GM19025 (cell line): ENCODE data around the gene PCSK5.
"Not testable (repeated sequence)": the region's sequence is repeated elsewhere in the genome, so short reads cannot be mapped to it uniquely, and the experiment has no call there.

ENCODE experiments used
- ATAC-seq: cut with Tn5 transposase; IDR thresholded peaks from one replicate; pipeline ENCODE4 v1.9.1; 2021; ENCODE audit warnings: mild to moderate bottlenecking, low read depth, moderate library complexity; ENCODE audit not compliant: unreplicated experiment

PCSK5 gene

GRCh38 chr9:76044266-76044819 is 153.9 kb downstream of the PCSK5 start:
- no peak for ATAC-seq

DNA sequence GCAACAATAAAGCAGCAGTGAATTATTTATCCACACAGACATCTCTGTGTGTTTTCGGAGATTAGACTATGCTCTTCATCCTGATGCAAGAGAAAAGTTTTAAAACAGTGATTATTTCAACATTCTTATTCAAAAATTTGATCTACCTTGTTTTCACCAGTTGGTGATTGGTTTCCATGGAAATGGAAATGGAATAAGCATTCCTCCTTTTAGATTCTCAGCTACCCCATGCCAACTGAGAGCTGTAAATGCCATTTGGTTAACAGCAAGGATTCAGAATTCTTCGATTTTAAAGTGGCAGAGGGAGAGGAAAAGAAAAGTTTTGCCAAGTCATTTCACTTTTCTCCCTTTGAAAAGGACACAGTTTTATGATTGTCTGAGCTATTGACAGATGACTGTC is 154.7 kb downstream of the PCSK5 start:
- ATAC-seq = no peak

GRCh38 chr9:76049341-76049740 is 158.9 kb downstream of the PCSK5 start:
- no peak for ATAC-seq

DNA sequence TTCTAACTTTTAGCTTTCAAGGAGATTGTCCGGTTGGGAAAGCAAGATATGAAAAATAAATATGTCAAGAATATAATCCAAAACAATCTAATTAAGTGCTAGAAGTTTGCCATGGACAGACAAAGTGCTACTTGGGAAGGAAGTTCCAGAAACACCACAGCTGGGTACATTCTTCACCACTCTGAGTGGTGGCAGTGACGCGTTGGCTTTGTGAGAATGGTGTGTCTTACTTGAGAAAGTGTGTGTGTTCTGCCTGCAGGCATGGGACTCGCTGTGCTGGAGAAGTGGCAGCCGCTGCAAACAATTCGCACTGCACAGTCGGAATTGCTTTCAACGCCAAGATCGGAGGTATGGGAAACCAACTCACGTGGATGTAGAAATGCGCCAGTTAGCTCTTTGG is 177.2 kb downstream of the PCSK5 start:
- ATAC-seq = no peak

- ATAC-seq = no peak
These were observed 187.1 kb downstream of the PCSK5 start for GRCh38 chr9:76077537-76077936.

- not testable (repeated sequence) for ATAC-seq
These were observed 190.8 kb downstream of the PCSK5 start for GRCh38 chr9:76081281-76081680.

DNA sequence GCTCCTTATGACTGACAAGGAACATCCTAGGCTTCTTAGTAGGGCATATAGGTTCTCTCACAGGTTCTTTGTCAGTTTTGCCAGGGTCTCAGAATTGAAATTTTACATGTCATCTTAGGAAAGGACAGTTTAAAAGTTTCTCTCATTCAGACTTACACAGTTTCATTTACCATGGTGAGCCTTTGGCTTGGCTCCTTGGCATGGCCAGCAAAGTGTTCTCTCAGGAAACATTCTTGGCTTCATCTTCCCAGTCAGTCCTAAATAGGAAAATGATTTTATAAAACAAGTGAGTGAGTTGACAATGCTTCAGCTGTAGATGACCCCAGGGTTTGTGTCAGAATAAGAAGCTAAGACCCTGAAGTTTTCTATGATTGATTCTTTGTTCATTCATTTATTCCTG is 191.6 kb downstream of the PCSK5 start:
- no peak for ATAC-seq

- ATAC-seq = no peak
These were observed 195.1 kb downstream of the PCSK5 start for GRCh38 chr9:76085596-76085995.

DNA sequence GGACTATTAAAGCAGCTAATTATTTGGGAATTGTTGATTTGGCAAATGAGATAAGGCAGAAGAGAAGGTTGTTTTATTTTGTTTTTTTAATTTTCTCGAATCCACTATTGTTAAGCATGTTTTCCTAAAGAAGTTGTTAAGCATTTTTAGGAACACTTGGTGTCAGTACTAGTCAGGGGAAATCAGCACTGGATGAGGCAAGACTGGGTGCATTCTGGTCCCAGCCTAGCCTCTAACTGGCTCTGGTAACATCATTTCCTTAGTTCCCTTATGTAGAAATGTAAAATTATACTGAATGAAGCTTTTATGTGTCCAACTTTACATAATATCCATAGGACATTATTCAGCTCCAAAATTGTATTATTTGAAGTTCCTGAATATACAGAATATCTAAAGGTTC is 196.1 kb downstream of the PCSK5 start:
- ATAC-seq = no peak

DNA sequence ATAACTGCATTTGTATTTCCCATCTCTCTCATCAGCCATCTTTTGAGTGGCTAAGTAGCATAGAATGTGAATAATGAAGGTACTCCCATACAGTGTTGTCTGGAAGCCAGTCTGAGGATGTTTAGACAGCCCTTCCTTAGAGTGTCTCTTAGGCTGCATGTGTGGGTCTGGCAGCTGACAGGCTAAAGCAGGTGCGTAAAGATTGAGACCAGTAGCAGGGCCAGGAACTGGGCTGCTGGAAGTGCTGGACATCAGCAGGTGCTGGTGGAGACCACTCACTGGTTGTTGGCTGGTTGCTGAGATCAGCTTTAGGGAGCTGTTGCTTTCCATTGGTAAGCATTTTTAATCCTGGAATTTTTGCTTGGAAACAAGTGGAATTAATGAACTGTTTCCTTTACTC is 197.5 kb downstream of the PCSK5 start:
- no peak for ATAC-seq

DNA sequence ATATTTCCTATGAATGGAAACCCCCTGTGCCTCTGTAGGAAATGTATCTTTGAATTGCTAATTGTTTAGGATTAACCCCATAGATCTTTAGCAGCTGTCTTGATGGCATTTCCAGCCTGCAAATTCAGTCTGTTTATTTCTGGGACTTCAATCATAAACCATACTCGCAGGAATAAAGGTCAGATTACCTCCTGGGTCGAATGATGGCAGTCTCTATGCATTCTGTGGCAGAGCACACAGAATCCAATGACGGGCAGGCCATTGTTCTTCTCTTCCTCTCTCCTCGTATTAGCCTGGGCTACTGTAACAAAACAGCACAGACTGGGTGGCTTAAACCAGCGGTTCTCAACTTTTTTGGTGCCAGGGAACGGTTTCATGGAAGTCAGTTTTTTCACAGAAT is 199.9 kb downstream of the PCSK5 start:
- no peak for ATAC-seq

GRCh38 chr9:76090909-76091308 is 200.4 kb downstream of the PCSK5 start:
- ATAC-seq = no peak

DNA sequence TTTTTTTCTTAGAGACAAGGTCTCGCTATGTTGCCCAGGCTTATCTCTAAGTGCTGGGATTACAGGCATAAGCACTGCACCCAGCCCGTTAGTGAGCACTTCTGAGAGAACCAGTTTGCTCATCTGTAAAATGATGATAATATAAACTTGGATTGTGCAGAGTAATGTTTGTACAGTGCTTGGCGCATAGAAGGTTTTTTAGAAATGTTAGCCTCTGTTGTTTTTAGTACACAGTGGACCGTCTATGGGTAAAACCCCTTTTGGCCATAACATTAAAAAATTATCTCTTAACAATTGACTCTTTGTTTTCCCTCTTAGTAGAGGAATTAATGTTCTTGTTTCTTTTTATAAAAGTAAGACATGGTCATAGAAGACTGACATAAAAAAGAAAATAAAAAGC is 202.1 kb downstream of the PCSK5 start:
- no peak for ATAC-seq

DNA sequence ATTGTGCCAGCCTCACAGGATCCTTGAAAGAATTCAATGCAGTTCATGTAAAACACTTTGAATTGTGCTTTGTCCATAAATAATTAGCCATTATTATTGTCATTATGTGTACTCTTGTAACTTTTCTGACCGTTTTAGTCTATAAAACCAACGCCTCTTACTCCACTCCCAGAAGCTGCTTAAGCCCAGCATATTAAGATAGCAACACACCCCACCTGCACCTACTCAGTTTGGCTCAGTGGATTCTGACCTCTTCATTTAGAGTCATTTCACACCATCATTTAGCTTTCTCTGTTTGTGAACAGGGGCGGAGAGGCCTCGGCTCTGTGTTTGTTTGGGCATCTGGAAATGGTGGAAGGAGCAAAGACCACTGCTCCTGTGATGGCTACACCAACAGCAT is 205.1 kb downstream of the PCSK5 start:
- ATAC-seq = no peak

- no peak for ATAC-seq
These were observed 209.0 kb downstream of the PCSK5 start for GRCh38 chr9:76099516-76099915.

DNA sequence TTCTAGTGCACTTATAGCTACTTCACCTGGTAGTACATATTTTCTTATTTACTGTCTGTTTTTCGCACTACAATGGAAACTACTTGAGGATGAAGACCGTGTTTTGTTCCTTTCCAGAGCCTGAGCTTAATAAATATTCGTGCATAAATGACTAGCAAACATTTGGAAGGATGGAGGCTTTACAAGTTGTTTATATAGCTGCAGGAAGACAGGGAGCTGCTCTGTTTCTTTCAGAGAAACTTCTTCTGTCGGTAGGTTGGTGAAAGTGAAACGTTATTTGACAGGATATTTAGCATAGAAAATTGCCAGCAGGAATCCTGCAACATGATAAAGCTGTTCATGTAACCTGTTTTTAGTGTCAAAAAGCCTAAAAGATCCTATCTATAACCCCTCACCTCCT is 210.6 kb downstream of the PCSK5 start:
- ATAC-seq = no peak

DNA sequence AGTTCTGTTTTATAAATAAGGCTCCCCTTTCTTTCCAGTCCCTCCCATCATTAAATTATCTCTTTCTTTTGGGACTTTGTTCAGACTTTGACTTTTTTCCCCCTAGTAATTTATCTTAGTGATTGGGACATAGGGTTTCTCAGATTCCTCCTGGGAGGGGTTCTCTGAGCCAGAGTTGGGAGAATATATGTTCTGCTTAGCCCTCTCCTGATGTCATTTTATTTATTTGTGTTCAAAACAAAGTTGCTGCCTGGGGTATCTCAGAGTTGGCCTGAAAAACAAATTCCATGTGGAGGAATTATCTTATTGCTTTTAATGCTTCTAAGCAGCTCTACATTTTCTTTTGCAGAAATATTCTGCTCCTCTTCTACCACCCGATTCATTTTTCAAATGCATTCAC is 211.0 kb downstream of the PCSK5 start:
- no peak for ATAC-seq

- ATAC-seq = no peak
These were observed 211.5 kb downstream of the PCSK5 start for GRCh38 chr9:76101947-76102346.

DNA sequence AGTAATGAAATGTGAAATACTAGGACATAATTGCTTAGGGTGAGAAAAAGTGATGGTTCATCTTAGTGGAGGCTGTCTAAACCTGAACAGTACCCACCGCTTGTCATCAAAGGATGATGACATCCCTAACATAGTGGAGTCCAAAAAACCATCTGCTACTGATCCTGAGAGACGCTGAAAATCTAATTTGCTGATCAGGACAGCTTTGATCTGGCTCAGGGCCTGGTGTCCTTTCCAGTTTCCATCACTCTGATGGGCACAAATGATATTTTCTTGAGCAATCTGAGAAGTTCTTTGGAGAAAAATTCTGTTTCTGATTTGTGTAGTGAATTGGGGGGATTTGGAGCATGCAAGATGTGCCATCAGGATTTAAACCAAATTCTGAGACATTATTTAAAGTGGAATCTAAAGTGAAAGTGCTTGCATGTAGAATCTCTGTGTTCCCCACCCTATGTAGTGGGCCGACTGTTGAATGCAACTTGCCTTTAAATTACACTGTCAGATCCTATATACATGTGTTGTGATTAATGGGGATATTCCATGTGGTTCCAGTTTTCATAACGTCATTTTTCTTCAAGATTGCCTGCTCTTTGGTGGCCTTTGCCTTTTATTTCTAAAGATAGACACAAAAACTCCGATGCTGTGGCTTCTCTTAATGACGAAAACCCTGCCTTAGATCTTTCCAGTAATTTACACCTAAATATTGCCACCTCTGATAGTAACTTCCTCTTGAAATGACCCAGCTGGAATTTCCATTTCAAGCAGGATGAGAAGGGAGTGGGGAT is 213.2 kb downstream of the PCSK5 start:
- ATAC-seq = no peak

- no peak for ATAC-seq
These were observed 217.0 kb downstream of the PCSK5 start for GRCh38 chr9:76107482-76107881.

GRCh38 chr9:76109953-76110352 is 219.5 kb downstream of the PCSK5 start:
- no peak for ATAC-seq

DNA sequence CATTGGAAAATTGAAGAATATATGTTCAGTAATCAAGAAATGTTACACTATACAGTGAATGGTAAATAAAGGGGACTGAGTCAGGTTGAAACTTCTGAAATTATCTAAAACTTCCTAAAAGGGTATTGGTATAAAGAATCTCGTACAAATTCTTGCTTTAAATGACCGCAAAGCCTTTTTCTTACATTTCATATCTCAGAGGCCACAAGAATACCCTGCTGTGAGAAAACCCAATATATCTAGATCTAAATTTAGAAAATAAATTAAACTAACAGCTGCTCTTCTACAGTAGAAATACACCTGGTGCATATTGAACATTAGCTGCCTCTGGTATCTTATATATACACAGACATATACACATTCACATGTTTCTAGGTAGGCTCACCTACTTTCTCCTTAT is 221.7 kb downstream of the PCSK5 start:
- no peak for ATAC-seq
